GM18508 (cell line): Measurements from ENCODE around the gene DNAH10.

ENCODE experiments used
- ATAC-seq: cut with Tn5 transposase; IDR thresholded peaks from one replicate; pipeline ENCODE4 v1.9.1; 2021; ENCODE audit warnings: moderate number of reproducible peaks; ENCODE audit not compliant: insufficient read depth, unreplicated experiment

The DNAH10 gene

GRCh38 chr12:123924539-123924938, 162.4 kb downstream of the DNAH10 start:
- ATAC-seq = no peak

- no peak for ATAC-seq
These were observed 166.3 kb downstream of the DNAH10 start for GRCh38 chr12:123928274-123928865.

GRCh38 chr12:123928897-123929296, 166.8 kb downstream of the DNAH10 start:
- ATAC-seq = no peak

GRCh38 chr12:123929946-123930583, 168.0 kb downstream of the DNAH10 start:
- ATAC-seq = no peak

- no peak for ATAC-seq
These were observed 169.7 kb downstream of the DNAH10 start for GRCh38 chr12:123931686-123932321.

GRCh38 chr12:123933214-123933613, 171.1 kb downstream of the DNAH10 start:
- no peak for ATAC-seq

- ATAC-seq = no peak
These were observed 172.0 kb downstream of the DNAH10 start for GRCh38 chr12:123934016-123934620.

GRCh38 chr12:123934829-123935228, 172.7 kb downstream of the DNAH10 start:
- no peak for ATAC-seq

GRCh38 chr12:123935956-123936355, 173.9 kb downstream of the DNAH10 start:
- no peak for ATAC-seq

- ATAC-seq = no peak
These were observed 174.4 kb downstream of the DNAH10 start for GRCh38 chr12:123936471-123936870.

- no peak for ATAC-seq
These were observed 175.0 kb downstream of the DNAH10 start for GRCh38 chr12:123936956-123937706.

GRCh38 chr12:123937707-123938591, 175.8 kb downstream of the DNAH10 start:
- no peak for ATAC-seq

GRCh38 chr12:123938679-123939480, 176.8 kb downstream of the DNAH10 start:
- ATAC-seq = no peak

- ATAC-seq = no peak
These were observed 177.9 kb downstream of the DNAH10 start for GRCh38 chr12:123939716-123940626.

- ATAC-seq = no peak
These were observed 178.5 kb downstream of the DNAH10 start for GRCh38 chr12:123940627-123940966.

- no peak for ATAC-seq
These were observed 178.9 kb downstream of the DNAH10 start for GRCh38 chr12:123941000-123941399.

- no peak for ATAC-seq
These were observed 179.6 kb downstream of the DNAH10 start for GRCh38 chr12:123941624-123942237.

- no peak for ATAC-seq
These were observed 180.1 kb downstream of the DNAH10 start for GRCh38 chr12:123942238-123942653.
